GM12878 (cell line): ENCODE measurements around the gene MLPH. TPM values are rescaled to one million over a fixed set of nuclear protein-coding genes. Genes with fewer than 3 reads are reported as not detected.

ENCODE experiments used
- BRCA1 ChIP-seq: IDR thresholded peaks from 2 replicates; pipeline ENCODE4 v1.6.1; 2011; ENCODE audit warnings: low read depth, low read length, improper control_type of control experiment
- EP300 ChIP-seq, 2 experiments: fragments of 150-350 bp in 1 of 2; IDR thresholded peaks; 2 replicates each; pipeline ENCODE4 v1.6.1; 2011 to 2012; ENCODE audit warnings: low read depth in 2 of 2, low read length in 2 of 2, borderline replicate concordance in 1 of 2, improper control_type of control experiment in 1 of 2, inconsistent platforms in 1 of 2; ENCODE audit not compliant: control insufficient read depth in 1 of 2
- HCFC1 ChIP-seq: fragments of 150-350 bp; IDR thresholded peaks from 2 replicates; pipeline ENCODE4 v1.6.1; 2014; ENCODE audit warnings: low read length
- JUNB ChIP-seq: IDR thresholded peaks from 2 replicates; pipeline ENCODE4 v1.6.1; 2016; ENCODE audit warnings: antibody characterized with exemption, mild to moderate bottlenecking
- JUND ChIP-seq: IDR thresholded peaks from 2 replicates; pipeline ENCODE4 v1.6.1; 2012; ENCODE audit warnings: low read depth, mild to moderate bottlenecking, low read length, improper control_type of control experiment, moderate library complexity
- KAT2A ChIP-seq: conservative IDR thresholded peaks from 2 replicates; pipeline ENCODE4 v1.6.1; 2011; ENCODE audit warnings: low read depth, low read length; ENCODE audit not compliant: control insufficient read depth
- MTA2 ChIP-seq: fragments of 450-650 bp; IDR thresholded peaks from 2 replicates; pipeline ENCODE4 v1.6.1; 2016; ENCODE audit warnings: low read depth, mild to moderate bottlenecking, moderate library complexity
- NKRF ChIP-seq: fragments of 450-650 bp; conservative IDR thresholded peaks from 2 replicates; pipeline ENCODE4 v1.6.1; 2017; ENCODE audit warnings: mild to moderate bottlenecking, moderate library complexity
- PKNOX1 ChIP-seq: fragments of 450-650 bp; IDR thresholded peaks from 2 replicates; pipeline ENCODE4 v1.6.1; 2016; ENCODE audit warnings: mild to moderate bottlenecking
- POLR2AphosphoS2 ChIP-seq: IDR thresholded peaks from 2 replicates; pipeline ENCODE4 v1.6.1; 2011; ENCODE audit warnings: low read depth, mild to moderate bottlenecking, low read length, improper control_type of control experiment, moderate library complexity
- PRDM15 ChIP-seq: fragments of 450-650 bp; formaldehyde crosslinking; IDR thresholded peaks from 2 replicates; pipeline ENCODE4 v1.4.0; 2020; ENCODE audit warnings: mild to moderate bottlenecking, moderate library complexity
- RAD51 ChIP-seq: fragments of 450-650 bp; IDR thresholded peaks from 2 replicates; pipeline ENCODE4 v1.6.1; 2016; ENCODE audit warnings: moderate library complexity, mild to moderate bottlenecking, inconsistent platforms
- RELA ChIP-seq: fragments of 450-650 bp; IDR thresholded peaks from 2 replicates; pipeline ENCODE4 v1.8.0; 2014; ENCODE audit warnings: borderline replicate concordance; ENCODE audit not compliant: partially characterized antibody
- SKIL ChIP-seq: fragments of 450-650 bp; IDR thresholded peaks from 2 replicates; pipeline ENCODE4 v1.6.1; 2017; ENCODE audit warnings: mild to moderate bottlenecking, low read depth, inconsistent platforms; ENCODE audit not compliant: poor library complexity, severe bottlenecking
- SMAD1 ChIP-seq: fragments of 450-650 bp; IDR thresholded peaks from 2 replicates; pipeline ENCODE4 v1.6.1; 2018; ENCODE audit warnings: mild to moderate bottlenecking, low read depth; ENCODE audit not compliant: partially characterized antibody
- SP1 ChIP-seq: IDR thresholded peaks from one replicate; pipeline ENCODE4 v1.6.1; 2011; ENCODE audit warnings: low read depth, low read length
- SREBF1 ChIP-seq: IDR thresholded peaks from 2 replicates; pipeline ENCODE4 v1.6.1; 2012; ENCODE audit warnings: mild to moderate bottlenecking, low read length
- TCF12 ChIP-seq: IDR thresholded peaks from 2 replicates; pipeline ENCODE4 v1.6.1; 2011; ENCODE audit warnings: low read depth, mild to moderate bottlenecking, low read length
- ZBTB33 ChIP-seq: fragments of 450-650 bp; IDR thresholded peaks from 2 replicates; pipeline ENCODE4 v1.6.1; 2017; ENCODE audit warnings: mild to moderate bottlenecking
- ZZZ3 ChIP-seq: IDR thresholded peaks from 2 replicates; pipeline ENCODE4 v1.6.1; 2011; ENCODE audit warnings: low read depth; ENCODE audit not compliant: control insufficient read depth, insufficient read length
- polyA plus RNA-seq, 11 experiments: library from polyadenylated mRNA; depleted of rRNA in 4 of 11; unstranded in 6 of 11; stranded (reverse) in 5 of 11; fragments of >200 nt; fragmentation: Nextera tagmentation in 4 of 11; fragmentation: Illumina TruSeq in 1 of 11; extraction: Ambion mirVana in 4 of 11; extraction: Trizol in 1 of 11; gene quantifications; 1 replicate in 1 of 11; 2 replicates in 10 of 11; pipeline versions ENCODE4 v1.2.1 to v1.2.3, GENCODE V29; 2011 to 2016; ENCODE audit warnings: inconsistent platforms in 2 of 11, missing spikeins in 2 of 11, low read depth in 1 of 11
- total RNA-seq, 4 experiments: library from RNA; depleted of rRNA in 3 of 4; stranded (reverse); fragments of >200 nt in 3 of 4; fragmentation: Illumina TruSeq in 1 of 4; extraction: Trizol in 1 of 4; gene quantifications; 2 replicates each; pipeline versions ENCODE4 v1.2.1 to v1.2.3, GENCODE V29; 2013 to 2021

The MLPH gene
- total and polyA plus RNA-seq, 10 of the 15 experiments (the other 5 are each of a cell fraction or from before 2014, with no cell fraction given), result 0.16 to 0.85 TPM; not detected in 8

GRCh38 chr2:237512774-237513466 is 25.9 kb downstream of the MLPH start (continued):
- TF ChIP-seq NKRF, result no peak
- TF ChIP-seq SMAD1, result no peak
- no peak for TF ChIP-seq SP1
- no peak for TF ChIP-seq RAD51
- no peak for TF ChIP-seq ZZZ3
- TF ChIP-seq SREBF1, result no peak
- no peak for TF ChIP-seq JUND
- TF ChIP-seq TCF12, result peak; percentile 86
- no peak for TF ChIP-seq EP300 (IDR thresholded peaks at IDR 0.05; ENCODE audit: borderline replicate concordance in 1 of 2, control insufficient read depth in 1 of 2, low read depth in 2 of 2, low read length in 2 of 2)
- TF ChIP-seq JUNB, result no peak
- TF ChIP-seq KAT2A, result no peak
- TF ChIP-seq PKNOX1, result no peak
- TF ChIP-seq BRCA1, result no peak
- TF ChIP-seq SKIL, result no peak
- no peak for TF ChIP-seq RELA
- no peak for TF ChIP-seq HCFC1
- no peak for TF ChIP-seq ZBTB33
- no peak for TF ChIP-seq POLR2AphosphoS2
- TF ChIP-seq PRDM15 (CRISPR knock-in tag), result no peak
- no peak for TF ChIP-seq MTA2
